BLaER1 (cell line): ENCODE results near the gene POGZ.

Source experiments
- H3K27ac ChIP-seq: shearing (Covaris generic); formaldehyde crosslinking; 2 replicates; pipeline ENCODE4 v1.8.1; 2022
- H3K27me3 ChIP-seq: shearing (Covaris generic); formaldehyde crosslinking; 2 replicates; pipeline ENCODE4 v1.8.1; 2022
- H3K36me3 ChIP-seq: shearing (Covaris generic); formaldehyde crosslinking; 2 replicates; pipeline ENCODE4 v1.8.1; 2022
- H3K4me1 ChIP-seq: shearing (Covaris generic); formaldehyde crosslinking; 2 replicates; pipeline ENCODE4 v1.8.1; 2022
- H3K4me2 ChIP-seq: shearing (Covaris generic); formaldehyde crosslinking; 2 replicates; pipeline ENCODE4 v1.8.1; 2022
- H3K4me3 ChIP-seq: shearing (Covaris generic); formaldehyde crosslinking; 2 replicates; pipeline ENCODE4 v1.8.1; 2022
- H3K9ac ChIP-seq: shearing (Covaris generic); formaldehyde crosslinking; 2 replicates; pipeline ENCODE4 v1.8.1; 2022
- H3K9me3 ChIP-seq: shearing (Covaris generic); formaldehyde crosslinking; 2 replicates; pipeline ENCODE4 v1.8.1; 2022
- H4K20me1 ChIP-seq: shearing (Covaris generic); formaldehyde crosslinking; 2 replicates; pipeline ENCODE4 v1.8.1; 2022
- Cebpa-rat ChIP-seq: shearing (Covaris generic); IDR thresholded peaks from 2 replicates; pipeline ENCODE4 v1.8.1; 2022

The POGZ gene

GRCh38 chr1:151384584-151384983, 74.7 kb downstream of the POGZ start:
- no peaks in the 10 kb centered on the region for H3K27me3 ChIP-seq
- H3K4me2 ChIP-seq = no peak overlapping the region
- H3K27ac ChIP-seq = no peak overlapping the region
- H3K9me3 ChIP-seq = no peaks in the 10 kb centered on the region
- H3K36me3 ChIP-seq = no peaks in the 10 kb centered on the region
- H3K4me3 ChIP-seq = no peak overlapping the region
- H3K9ac ChIP-seq = no peak overlapping the region
- H4K20me1 ChIP-seq = no peaks in the 10 kb centered on the region
- H3K4me1 ChIP-seq = no peaks in the 10 kb centered on the region
- no peak for TF ChIP-seq Cebpa-rat

DNA sequence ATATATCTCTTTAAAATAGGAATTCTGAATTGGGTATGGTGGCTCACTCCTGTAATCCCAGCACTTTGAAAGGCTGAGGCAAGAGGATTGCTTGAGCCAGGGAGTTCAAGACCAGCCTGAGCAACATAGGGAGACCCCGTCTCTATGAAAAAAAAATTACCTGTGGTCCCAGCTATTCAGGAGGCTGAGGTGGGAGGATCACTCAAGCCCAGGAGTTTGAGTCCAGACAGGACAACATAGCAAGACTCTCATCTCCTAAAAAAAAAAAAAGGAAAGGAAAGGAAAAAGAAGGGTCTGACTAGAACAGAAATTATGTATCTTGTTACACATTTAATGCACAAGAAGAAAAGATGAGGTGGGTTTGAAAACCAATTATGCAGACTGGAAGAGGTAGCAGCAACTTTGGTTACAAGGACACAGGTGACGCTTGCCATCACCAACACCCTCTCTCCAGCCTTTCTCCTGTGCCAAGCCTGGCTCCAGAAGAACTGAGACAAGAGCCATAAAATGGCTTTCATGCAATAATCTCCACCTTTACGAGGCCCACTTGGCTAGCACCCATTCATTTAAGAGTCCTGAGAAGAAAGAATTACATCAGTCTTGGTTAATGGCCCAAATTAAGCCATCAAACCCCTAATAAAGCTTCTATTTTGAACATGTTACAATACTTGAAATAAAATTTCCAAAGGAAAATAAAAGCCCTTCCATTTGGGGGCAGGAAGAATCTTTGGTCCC, 82.0 kb downstream of the POGZ start:
- TF ChIP-seq Cebpa-rat = no peak
- Histone ChIP-seq H3K27ac (no peak overlapping the region), H3K4me3 (no peak overlapping the region), H3K9ac (no peak overlapping the region), H3K27me3 (no peaks in the 10 kb centered on the region), H3K36me3 (no peaks in the 10 kb centered on the region), H3K4me2 (no peak overlapping the region), H3K4me1 (peaks cover 9% of the 10 kb centered on the region; the same call in 1 of the 2 replicates), H3K9me3 (no peaks in the 10 kb centered on the region), H4K20me1 (no peaks in the 10 kb centered on the region)

- Histone ChIP-seq H3K27ac (no peak overlapping the region), H3K4me1 (peaks cover 31% of the 10 kb centered on the region), H3K27me3 (no peaks in the 10 kb centered on the region), H3K9me3 (no peaks in the 10 kb centered on the region), H4K20me1 (no peaks in the 10 kb centered on the region), H3K9ac (no peak overlapping the region), H3K4me2 (no peak overlapping the region), H3K36me3 (no peaks in the 10 kb centered on the region), H3K4me3 (no peak overlapping the region)
- TF ChIP-seq Cebpa-rat = no peak
Observed at GRCh38 chr1:151373196-151373595, 86.1 kb downstream of the POGZ start.

DNA sequence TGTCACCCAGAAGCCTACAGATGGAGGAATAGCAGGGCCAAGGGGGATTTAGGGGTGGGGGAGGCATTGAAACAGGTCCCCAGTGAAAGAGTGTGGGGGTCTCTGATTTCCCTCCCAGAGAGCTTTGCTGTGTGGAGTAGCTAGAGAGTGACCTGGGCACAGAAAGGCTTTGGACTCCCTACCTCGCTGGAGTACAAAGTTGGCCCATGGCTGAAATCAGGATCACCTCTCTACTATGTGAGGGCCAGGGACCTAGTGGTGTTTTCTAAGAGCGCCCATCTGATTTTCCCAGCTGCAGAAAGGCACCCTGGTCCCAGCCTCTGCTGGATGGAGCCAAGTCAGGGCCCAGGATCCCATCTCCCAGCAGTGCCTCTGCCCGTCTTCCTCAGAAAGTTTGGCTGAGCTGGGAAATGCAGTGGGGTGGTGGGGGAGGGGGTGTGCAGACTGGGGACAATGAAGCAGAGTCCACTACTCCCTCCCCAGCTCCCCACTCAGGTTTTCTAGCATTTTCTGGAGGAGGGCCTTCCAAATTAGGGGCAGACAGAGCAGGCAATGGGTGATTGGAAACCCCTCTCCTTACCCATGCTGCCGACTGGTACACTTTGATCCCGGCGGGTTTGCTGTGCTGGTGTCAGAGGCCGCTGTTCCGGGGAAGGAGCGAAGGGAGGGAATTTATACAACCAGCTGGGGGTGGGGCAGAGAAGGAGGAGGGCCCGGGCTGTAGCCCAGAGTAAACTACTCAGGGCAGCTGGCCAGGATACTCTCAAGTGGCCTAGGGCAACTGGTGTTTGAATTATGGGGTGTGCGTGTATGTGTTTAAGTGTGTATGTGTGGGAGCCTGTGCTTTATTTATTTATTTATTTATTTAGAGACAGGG, 87.0 kb downstream of the POGZ start, which contains the start of gene SELENBP1:
SELENBP1 (minus strand) TSS at position 648 of the 877 bp plus-strand sequence; CDS start at position 584, 64 bp downstream.
- Histone ChIP-seq H3K4me3 (no peak within 1 kb of the TSS), H3K27me3 (no peaks in the 10 kb centered on the region), H3K27ac (no peak within 1 kb of the TSS), H3K9me3 (no peaks in the 10 kb centered on the region), H3K4me1 (peaks cover 31% of the 10 kb centered on the region), H4K20me1 (no peaks in the 10 kb centered on the region), H3K36me3 (no peaks in the 10 kb centered on the region), H3K9ac (no peak within 1 kb of the TSS), H3K4me2 (0 out of 2 replicates have a peak within 1 kb of the TSS, but pooled peaks have one; percentile 26)
- TF ChIP-seq Cebpa-rat = no peak

- Histone ChIP-seq H3K27ac (no peak overlapping the region), H3K4me3 (no peak overlapping the region), H3K9me3 (no peaks in the 10 kb centered on the region), H3K36me3 (no peaks in the 10 kb centered on the region), H3K27me3 (no peaks in the 10 kb centered on the region), H4K20me1 (no peaks in the 10 kb centered on the region), H3K9ac (no peak overlapping the region), H3K4me2 (no peak overlapping the region), H3K4me1 (peaks cover 31% of the 10 kb centered on the region)
- TF ChIP-seq Cebpa-rat = no peak
Observed at GRCh38 chr1:151371370-151372057, 87.8 kb downstream of the POGZ start.

GRCh38 chr1:151370211-151370911, 88.9 kb downstream of the POGZ start:
- peak overlapping the region; percentile 21; the same call in 1 of the 2 replicates for H3K9ac ChIP-seq
- no peak for TF ChIP-seq Cebpa-rat

DNA sequence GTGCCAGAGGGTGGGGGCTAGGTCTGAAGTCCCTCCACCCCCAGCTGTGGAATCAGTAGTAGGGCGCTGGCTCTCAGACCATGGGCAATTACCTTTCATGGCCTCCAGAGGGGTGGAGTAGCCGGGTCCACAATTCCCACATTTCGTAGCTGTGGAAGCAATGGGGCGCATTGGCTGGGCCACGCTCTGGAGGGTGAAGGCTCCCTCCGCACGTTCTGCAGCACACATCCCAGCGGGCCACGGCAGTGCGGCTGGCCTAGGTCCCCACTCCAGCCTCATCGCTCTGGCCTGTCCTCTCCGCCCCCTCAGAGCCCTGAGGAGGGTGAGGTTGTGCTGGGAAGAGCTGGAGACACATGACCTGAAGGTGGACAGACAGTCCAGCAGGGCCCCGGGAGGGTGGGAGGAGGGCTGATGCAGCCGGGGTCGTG, 89.7 kb downstream of the POGZ start:
- H3K9ac ChIP-seq = 0 out of 2 replicates have a peak overlapping the region, but pooled peaks have one; percentile 21
- no peak for TF ChIP-seq Cebpa-rat
- no peak overlapping the region for H3K4me3 ChIP-seq
- H3K27me3 ChIP-seq = no peaks in the 10 kb centered on the region
- no peaks in the 10 kb centered on the region for H4K20me1 ChIP-seq
- H3K27ac ChIP-seq = peak overlapping the region; percentile 76
- H3K9me3 ChIP-seq = no peaks in the 10 kb centered on the region
- no peaks in the 10 kb centered on the region for H3K36me3 ChIP-seq
- peak overlapping the region; percentile 60 for H3K4me2 ChIP-seq
- peaks cover 31% of the 10 kb centered on the region for H3K4me1 ChIP-seq

More at GRCh38 chr1:151370211-151370911, 88.9 kb downstream of the POGZ start:
- H3K4me1 ChIP-seq = peaks cover 31% of the 10 kb centered on the region
- H4K20me1 ChIP-seq = no peaks in the 10 kb centered on the region
- peak overlapping the region; percentile 60 for H3K4me2 ChIP-seq
- H3K27ac ChIP-seq = peak overlapping the region; percentile 76
- no peak overlapping the region for H3K4me3 ChIP-seq
- no peaks in the 10 kb centered on the region for H3K36me3 ChIP-seq
- no peaks in the 10 kb centered on the region for H3K9me3 ChIP-seq
- no peaks in the 10 kb centered on the region for H3K27me3 ChIP-seq

- Histone ChIP-seq H3K9ac (no peak overlapping the region), H3K4me2 (peak overlapping the region; percentile 60), H3K27ac (peak overlapping the region; percentile 76), H3K4me1 (peaks cover 30% of the 10 kb centered on the region), H3K27me3 (no peaks in the 10 kb centered on the region), H3K9me3 (peaks cover 4% of the 10 kb centered on the region; the same call in 1 of the 2 replicates), H3K4me3 (no peak overlapping the region), H3K36me3 (no peaks in the 10 kb centered on the region), H4K20me1 (no peaks in the 10 kb centered on the region)
- no peak for TF ChIP-seq Cebpa-rat
Observed at GRCh38 chr1:151369302-151369610, 90.0 kb downstream of the POGZ start.
